Loucy (cell line): Measurements from ENCODE around the gene AIFM2.

Experiments
- H2AFZ ChIP-seq: fragments of 200-600 bp; sonication (generic); 2 replicates; pipeline ENCODE4 v1.6.0; 2016; ENCODE audit warnings: antibody characterized with exemption, mild to moderate bottlenecking, low read length, moderate library complexity
- H3F3A ChIP-seq: fragments of 200-600 bp; 2 replicates; pipeline ENCODE4 v1.6.0; 2016; ENCODE audit warnings: antibody characterized with exemption, low read depth, mild to moderate bottlenecking
- H3K27me3 ChIP-seq: fragments of 200-600 bp; sonication (generic); 2 replicates; pipeline ENCODE4 v1.6.1; 2014; ENCODE audit warnings: low read length, mild to moderate bottlenecking; ENCODE audit not compliant: insufficient read depth, poor library complexity, severe bottlenecking
- H3K36me3 ChIP-seq: fragments of 200-600 bp; sonication (generic); 2 replicates; pipeline ENCODE4 v1.6.1; 2016; ENCODE audit warnings: low read length; ENCODE audit not compliant: insufficient read depth
- H3K4me1 ChIP-seq: fragments of 200-600 bp; sonication (generic); 2 replicates; pipeline ENCODE4 v1.5.1; 2014; ENCODE audit warnings: low read length, mild to moderate bottlenecking; ENCODE audit not compliant: insufficient read depth, poor library complexity, severe bottlenecking
- H3K4me2 ChIP-seq: fragments of 200-600 bp; sonication (generic); 2 replicates; pipeline ENCODE4 v1.6.0; 2014; ENCODE audit warnings: antibody characterized with exemption, low read length, low read depth, mild to moderate bottlenecking; ENCODE audit not compliant: poor library complexity, severe bottlenecking
- H3K4me3 ChIP-seq: fragments of 200-600 bp; sonication (generic); 2 replicates; pipeline ENCODE4 v1.5.1; 2014; ENCODE audit warnings: low read length, mild to moderate bottlenecking, mixed read lengths; ENCODE audit not compliant: poor library complexity, severe bottlenecking
- H3K79me2 ChIP-seq: fragments of 200-600 bp; sonication (generic); 2 replicates; pipeline ENCODE4 v1.6.1; 2014; ENCODE audit warnings: low read length; ENCODE audit not compliant: insufficient read depth
- H3K9ac ChIP-seq: fragments of 200-600 bp; sonication (generic); 2 replicates; pipeline ENCODE4 v1.6.0; 2014; ENCODE audit warnings: mild to moderate bottlenecking, low read depth, low read length, moderate library complexity; ENCODE audit not compliant: poor library complexity, severe bottlenecking
- H3K9me2 ChIP-seq: fragments of 200-600 bp; sonication (generic); replicated peaks from 2 replicates; pipeline ENCODE4 v1.6.1; 2016; ENCODE audit warnings: low read depth, low read length, mixed read lengths
- H3K9me3 ChIP-seq: fragments of 200-600 bp; sonication (generic); 2 replicates; pipeline ENCODE4 v1.6.1; 2014; ENCODE audit warnings: mild to moderate bottlenecking, antibody characterized with exemption, low read length, low read depth; ENCODE audit not compliant: insufficient read depth
- H4K20me1 ChIP-seq: fragments of 200-600 bp; sonication (generic); 2 replicates; pipeline ENCODE4 v1.6.0; 2014; ENCODE audit warnings: antibody characterized with exemption, low read length, mild to moderate bottlenecking; ENCODE audit not compliant: insufficient read depth, poor library complexity, severe bottlenecking
- CTCF ChIP-seq: fragments of 200-600 bp; sonication (generic); conservative IDR thresholded peaks from 2 replicates; pipeline ENCODE4 v1.5.1; 2014; ENCODE audit warnings: mild to moderate bottlenecking, antibody characterized with exemption, low read length
- EZH2phosphoT487 ChIP-seq: fragments of 200-600 bp; IDR thresholded peaks from 2 replicates; pipeline ENCODE4 v1.6.1; 2018; ENCODE audit warnings: antibody characterized with exemption, mild to moderate bottlenecking, moderate library complexity, borderline replicate concordance

The AIFM2 gene

GRCh38 chr10:70092389-70092718, 40.3 kb downstream of the AIFM2 start:
- no peak overlapping the region for H3K4me3 ChIP-seq
- peaks cover 5% of the 10 kb centered on the region; the same call in 1 of the 2 replicates for H3K36me3 ChIP-seq
- H3K4me1 ChIP-seq: peaks cover 39% of the 10 kb centered on the region
- no peaks in the 10 kb centered on the region for H4K20me1 ChIP-seq
- TF ChIP-seq CTCF: no peak
- TF ChIP-seq EZH2phosphoT487: no peak
- 0 out of 2 replicates have a peak overlapping the region, but pooled peaks have one; percentile 33 for H2AFZ ChIP-seq
- no peaks in the 10 kb centered on the region for H3K9me3 ChIP-seq
- H3K4me2 ChIP-seq: no peak overlapping the region
- H3K9ac ChIP-seq: peak overlapping the region; percentile 23
- no peaks in the 10 kb centered on the region for H3F3A ChIP-seq
- no peaks in the 10 kb centered on the region for H3K79me2 ChIP-seq
- H3K9me2 ChIP-seq: no peaks in the 10 kb centered on the region
- no peaks in the 10 kb centered on the region for H3K27me3 ChIP-seq

GRCh38 chr10:70090951-70091350, 41.7 kb downstream of the AIFM2 start:
- Histone ChIP-seq H2AFZ (no peak overlapping the region), H3K36me3 (peaks cover 5% of the 10 kb centered on the region; the same call in 1 of the 2 replicates), H3K9me2 (no peaks in the 10 kb centered on the region), H3K4me3 (no peak overlapping the region), H3K9ac (no peak overlapping the region), H3K27me3 (no peaks in the 10 kb centered on the region), H3K4me2 (no peak overlapping the region), H3K4me1 (peaks cover 30% of the 10 kb centered on the region), H4K20me1 (no peaks in the 10 kb centered on the region), H3K9me3 (no peaks in the 10 kb centered on the region), H3K79me2 (no peaks in the 10 kb centered on the region), H3F3A (no peaks in the 10 kb centered on the region)
- TF ChIP-seq EZH2phosphoT487: no peak
- no peak for TF ChIP-seq CTCF

GRCh38 chr10:70090013-70090412, 42.6 kb downstream of the AIFM2 start:
- peaks cover 5% of the 10 kb centered on the region; the same call in 1 of the 2 replicates for H3K36me3 ChIP-seq
- no peak overlapping the region for H3K4me3 ChIP-seq
- H3K4me1 ChIP-seq: peaks cover 30% of the 10 kb centered on the region

More at GRCh38 chr10:70090013-70090412, 42.6 kb downstream of the AIFM2 start:
- Histone ChIP-seq H3K79me2 (no peaks in the 10 kb centered on the region), H3F3A (no peaks in the 10 kb centered on the region), H2AFZ (no peak overlapping the region), H4K20me1 (no peaks in the 10 kb centered on the region), H3K9ac (no peak overlapping the region), H3K4me2 (no peak overlapping the region), H3K9me2 (no peaks in the 10 kb centered on the region), H3K27me3 (no peaks in the 10 kb centered on the region), H3K9me3 (no peaks in the 10 kb centered on the region)
- TF ChIP-seq EZH2phosphoT487: no peak
- no peak for TF ChIP-seq CTCF
